Cardiac septum (tissue), 1 donor: Measurements from ENCODE around the gene GNB1. TPM values are rescaled to one million over a fixed set of nuclear protein-coding genes. Genes with fewer than 3 reads are reported as not detected.
A peak's percentile ranks its signal among the peaks of the same experiment; 100 is the strongest.
"Not testable (repeated sequence)": the region's sequence is repeated elsewhere in the genome, so short reads cannot be mapped to it uniquely, and the experiment has no call there.

Source experiments
- DNase-seq: peaks from one replicate; pipeline ENCODE4 v3.0.0-alpha.2; 2020; ENCODE audit warnings: low spot score
- intact Hi-C: fragments of 100-400 bp; cut with DNase I; formaldehyde crosslinking; loops from one replicate; pipeline ENCODE4 v1.14.0; 2022
- total RNA-seq: library from RNA; stranded (reverse); fragmentation: NEBNext Ultra II Directional; extraction: Animal tissue kit (Norgen Biotek cat#: 25700); gene quantifications from one replicate; pipeline ENCODE4 v1.2.1, GENCODE V29; 2021
- donor health status: DM: no; HTN: no; CAD: no.

GNB1 gene
- total RNA-seq, 1 donor from 2014 or later = 183 TPM

- DNase-seq = peak; percentile 85
- intact Hi-C loops = no loop called here
Measured at GRCh38 chr1:1758692-1759455, 132.0 kb downstream of the GNB1 start.

DNA sequence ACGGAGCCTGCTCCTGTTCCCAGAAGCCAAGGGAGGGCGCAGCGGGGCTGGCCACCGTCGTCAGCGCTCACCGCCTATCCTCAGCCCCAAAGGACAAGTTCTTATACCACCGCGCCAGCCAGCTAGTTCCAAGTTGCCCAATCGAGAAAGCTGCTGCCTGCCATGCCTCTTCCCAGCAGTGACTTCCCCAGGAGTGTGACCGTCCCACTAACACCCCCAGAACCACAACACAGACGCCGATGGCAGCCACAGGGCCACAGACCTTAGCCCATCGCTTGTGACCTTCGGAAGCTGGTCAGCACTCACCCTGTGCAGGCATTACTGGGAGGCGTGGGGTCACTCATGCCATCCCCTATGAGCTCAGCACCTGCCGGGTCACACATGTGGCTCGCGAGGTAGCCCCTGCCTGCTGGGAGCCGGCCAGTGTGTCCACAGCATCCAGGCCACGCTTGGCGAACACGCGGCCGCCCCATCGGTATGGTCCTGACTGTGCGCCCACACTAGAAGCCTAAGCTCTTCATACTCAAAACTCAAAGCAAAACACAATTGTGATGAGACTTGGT lies 132.7 kb downstream of the GNB1 start:
- intact Hi-C loops = no loop called here
- no peak for DNase-seq

DNA sequence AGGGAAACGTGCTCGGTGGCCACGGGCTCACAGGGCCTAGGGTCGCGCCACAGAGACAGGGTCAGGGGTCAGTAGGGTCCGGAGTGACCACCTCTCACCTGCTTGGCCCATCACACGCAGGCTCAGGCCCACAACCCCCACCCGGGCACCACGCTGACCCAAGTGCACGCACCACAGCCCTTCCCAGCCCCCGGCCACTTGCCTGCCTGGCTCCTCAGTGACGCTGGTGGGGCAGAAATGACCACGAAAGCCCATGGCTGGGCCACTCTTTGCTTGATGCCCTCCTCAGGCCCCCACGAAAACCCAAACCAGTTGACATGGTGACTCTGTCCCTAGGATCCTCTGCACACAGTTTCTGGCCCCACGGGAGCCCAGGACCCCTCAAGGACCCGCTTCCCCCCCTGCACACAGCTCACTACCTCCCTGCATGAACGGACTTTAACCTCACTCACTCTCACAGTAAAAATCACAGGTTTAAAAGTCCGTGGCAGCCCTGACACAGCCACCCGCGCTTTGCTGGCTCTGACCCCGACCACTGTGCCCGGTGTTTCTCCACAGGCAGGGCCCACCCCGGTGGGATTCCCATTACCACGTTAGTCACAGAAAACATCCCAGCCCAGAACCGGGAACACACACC lies 133.3 kb downstream of the GNB1 start:
- intact Hi-C loops = no loop called here
- no peak for DNase-seq

- intact Hi-C loops = no loop called here
- DNase-seq = no peak
Measured at GRCh38 chr1:1756661-1757421, 134.0 kb downstream of the GNB1 start.

- intact Hi-C loops = no loop called here
- DNase-seq = no peak
Measured at GRCh38 chr1:1755852-1756251, 135.0 kb downstream of the GNB1 start.

DNA sequence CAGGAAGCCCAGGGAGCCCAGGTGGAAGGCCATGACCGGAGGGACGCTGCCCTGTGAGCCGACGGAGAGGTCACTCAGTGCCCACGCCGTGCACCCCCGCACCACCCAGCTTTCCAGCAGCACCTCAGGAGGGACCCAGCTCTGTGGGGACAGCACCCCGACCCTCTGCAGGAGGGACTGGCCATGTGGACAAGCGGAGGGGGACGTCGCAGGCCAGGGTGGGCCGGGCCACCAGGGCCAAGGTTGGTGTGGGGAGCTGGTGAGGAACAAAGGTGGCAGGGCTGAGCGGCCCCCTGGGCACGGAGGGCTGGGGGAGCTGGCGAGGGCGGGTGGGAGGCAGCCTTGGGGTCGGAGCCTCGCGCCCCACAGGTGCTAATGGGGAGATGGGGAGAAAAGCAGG lies 135.5 kb downstream of the GNB1 start:
- DNase-seq = no peak
- intact Hi-C loops = no loop called here

DNA sequence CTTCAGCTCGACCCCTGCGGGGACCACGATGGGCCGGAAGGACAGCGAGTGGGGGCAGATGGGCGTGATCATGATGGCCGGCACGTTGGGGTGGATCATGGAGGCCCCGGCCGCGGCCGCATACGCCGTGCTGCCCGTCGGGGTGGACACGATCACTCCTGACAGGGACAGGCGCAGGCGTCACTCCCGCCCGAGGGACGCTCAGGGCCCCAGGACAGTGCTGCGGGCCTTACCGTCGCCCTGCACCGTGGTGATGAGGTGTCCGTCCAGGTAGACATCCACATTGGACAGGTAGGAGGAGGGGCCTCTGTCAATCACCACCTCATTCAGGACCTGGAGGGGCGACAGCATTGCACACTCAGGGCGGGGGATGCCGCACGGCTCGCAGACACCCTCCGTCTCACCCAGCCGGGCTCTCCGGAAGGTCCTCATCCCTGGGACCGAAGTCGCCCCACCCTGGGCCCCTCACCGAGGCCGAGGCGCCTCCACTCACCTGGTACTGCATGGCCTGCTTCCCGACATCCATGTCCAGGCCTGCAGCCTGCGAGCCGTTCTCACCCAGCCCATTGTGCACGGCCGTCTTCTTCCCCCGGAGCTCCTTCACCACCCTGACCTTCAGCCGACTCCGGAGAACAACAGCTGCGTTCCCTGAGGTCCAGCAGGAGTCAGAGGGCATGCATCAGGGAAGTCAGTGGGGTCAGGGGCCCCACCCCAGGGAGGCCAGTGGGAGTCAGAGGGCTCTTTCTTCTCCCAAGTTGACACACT lies 136.7 kb downstream of the GNB1 start:
- intact Hi-C loops = no loop called here

GRCh38 chr1:1753607-1754005 lies 137.3 kb downstream of the GNB1 start:
- DNase-seq = no peak
- intact Hi-C loops = no loop called here

More for the DNA sequence above, 136.7 kb downstream of the GNB1 start:
- DNase-seq = no peak

DNA sequence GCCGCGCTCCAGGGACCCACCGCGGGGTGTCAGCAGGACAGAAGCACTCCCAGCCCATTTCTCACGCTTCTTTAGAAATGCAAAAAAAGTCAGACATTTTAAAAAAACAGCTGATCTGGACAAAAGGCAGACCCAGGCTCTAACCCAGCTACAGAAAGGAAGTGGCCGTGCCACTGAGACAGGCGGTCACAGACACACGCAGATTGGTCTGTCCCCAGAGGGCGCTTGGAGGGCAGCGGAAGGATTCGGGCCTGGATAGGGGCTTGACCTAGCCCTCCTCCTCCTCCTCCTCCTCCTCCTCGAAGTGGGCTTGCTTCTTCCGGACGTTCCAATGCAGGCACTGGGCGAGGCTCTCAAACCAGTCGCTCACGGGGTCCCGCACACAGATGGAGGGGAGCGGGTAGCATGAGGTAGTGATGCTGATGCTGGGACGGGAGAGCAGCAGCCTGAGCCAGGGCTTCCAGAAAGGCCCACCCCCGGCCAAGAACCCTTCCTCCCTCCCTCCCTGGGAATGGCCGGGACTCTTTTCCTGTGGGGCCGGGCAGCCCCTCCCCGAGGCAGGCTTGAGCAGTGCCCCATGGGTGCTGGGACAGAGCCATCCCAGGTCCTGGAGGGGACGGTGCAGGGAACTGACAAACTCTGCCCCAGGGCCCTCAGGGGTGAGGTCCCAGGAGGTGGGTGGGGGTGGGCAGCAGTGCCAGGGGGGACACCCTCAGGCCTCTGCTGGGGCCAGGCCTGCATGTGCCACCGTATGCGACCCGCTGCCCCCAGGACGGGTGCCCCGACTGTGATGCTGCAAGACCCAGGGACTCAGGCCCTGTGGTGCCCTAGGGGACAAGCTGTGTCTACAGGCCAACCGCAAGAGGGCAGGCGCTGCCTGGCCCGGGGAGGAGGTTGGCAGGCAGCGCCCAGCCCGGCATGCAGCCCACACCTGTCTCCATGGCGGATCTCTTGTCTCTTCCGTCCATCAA lies 138.0 kb downstream of the GNB1 start:
- no peak for DNase-seq
- intact Hi-C loops = no loop called here

DNA sequence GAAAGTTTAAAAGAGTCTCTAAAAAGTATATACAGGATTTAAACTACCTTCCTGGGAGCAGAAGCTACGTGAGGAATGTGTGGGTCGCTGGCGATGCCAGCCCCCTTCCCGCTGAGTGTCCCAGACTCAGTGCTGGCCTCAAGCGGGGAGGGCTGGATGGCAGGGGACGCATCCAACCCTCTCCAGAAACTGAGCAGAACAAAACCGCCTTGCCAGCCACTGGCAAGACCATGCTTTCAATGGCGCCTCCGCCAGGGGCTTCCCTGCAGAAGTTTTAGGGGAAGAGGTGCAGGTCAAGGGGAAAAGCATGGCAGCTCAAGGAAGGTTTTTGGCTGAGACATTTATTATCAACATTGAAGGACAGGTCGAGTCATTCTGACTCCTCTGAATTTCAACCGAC lies 138.7 kb downstream of the GNB1 start:
- no peak for DNase-seq
- intact Hi-C loops = no loop called here

- DNase-seq, intact Hi-C loops: not testable (repeated sequence)
Measured at GRCh38 chr1:1749941-1750340, 140.9 kb downstream of the GNB1 start.

DNA sequence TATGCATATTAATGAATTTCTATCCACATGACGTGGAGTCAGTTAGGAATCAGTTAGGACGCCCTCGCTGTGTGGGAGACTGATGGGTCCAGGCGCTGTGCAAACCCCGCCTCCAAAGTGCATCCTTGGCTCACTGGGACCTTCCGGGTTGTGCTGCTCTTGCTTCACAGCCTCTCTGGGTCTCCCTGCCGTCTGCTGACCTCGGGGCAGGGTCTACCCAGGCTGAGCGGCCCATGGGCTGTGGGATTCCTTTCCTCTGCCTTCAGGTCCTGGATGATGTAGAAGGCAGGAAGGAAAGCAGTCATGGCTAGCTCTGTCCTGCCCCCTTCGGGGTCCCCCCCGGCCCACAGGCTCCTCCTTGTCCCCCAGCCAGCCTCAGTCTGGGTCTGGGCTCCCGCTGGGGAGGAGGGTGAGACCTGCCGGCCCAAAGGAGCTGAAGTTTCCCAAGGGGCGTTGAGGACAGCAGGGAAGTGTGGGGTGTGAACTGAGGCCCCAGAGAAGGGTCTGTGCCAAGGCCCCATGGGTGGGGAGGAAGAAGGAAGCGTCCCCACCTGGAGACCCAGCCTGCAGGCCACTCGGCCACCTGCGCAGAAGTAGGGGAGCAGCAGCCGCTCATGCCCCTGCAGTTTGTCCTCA lies 142.1 kb downstream of the GNB1 start:
- intact Hi-C loops = no loop called here
- DNase-seq = no peak

DNA sequence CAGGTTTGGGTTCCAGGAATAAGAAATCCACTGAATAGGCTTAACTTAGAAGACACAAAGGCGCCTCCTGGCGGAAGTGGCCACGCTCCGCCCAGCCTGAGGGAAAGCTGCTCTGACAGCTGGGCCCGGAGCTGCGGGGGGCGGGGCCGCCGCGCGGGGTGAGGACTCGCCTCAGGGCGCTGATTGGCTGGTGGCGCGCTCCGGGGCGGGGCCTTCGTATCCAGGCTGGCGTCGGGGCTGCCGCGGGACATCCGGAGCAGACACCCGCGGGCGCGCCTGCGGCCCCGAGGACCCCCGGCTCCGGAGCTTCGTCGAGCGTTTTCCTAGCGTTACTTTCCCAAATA lies 144.3 kb downstream of the GNB1 start:
- intact Hi-C loops, DNase-seq: not testable (repeated sequence)

- DNase-seq = peak; percentile 89
- intact Hi-C loops = not testable (repeated sequence)
Measured at GRCh38 chr1:1745651-1746565, 145.0 kb downstream of the GNB1 start.

GRCh38 chr1:1742529-1742928 lies 148.4 kb downstream of the GNB1 start:
- peak; percentile 22 for DNase-seq
- intact Hi-C loops = not testable (repeated sequence)

DNA sequence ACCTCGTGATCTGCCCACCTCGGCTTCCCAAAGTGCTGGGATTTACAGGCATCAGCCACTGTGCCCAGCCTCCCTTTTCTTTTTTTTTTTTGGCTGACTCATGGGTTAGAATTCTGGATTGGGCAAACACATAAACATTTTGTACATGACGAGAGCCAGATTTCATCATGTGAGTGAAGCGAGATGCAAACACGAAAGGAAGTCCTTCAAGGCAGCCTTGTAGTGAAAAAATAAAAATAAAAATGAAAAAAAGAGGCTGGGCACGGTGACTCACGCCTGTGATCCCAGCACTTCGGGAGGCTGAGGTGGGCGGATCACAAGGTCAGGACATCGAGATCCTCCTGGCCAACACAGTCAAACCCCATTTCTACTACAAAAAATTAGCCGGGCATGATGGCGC lies 149.9 kb downstream of the GNB1 start:
- DNase-seq, intact Hi-C loops: not testable (repeated sequence)

DNA sequence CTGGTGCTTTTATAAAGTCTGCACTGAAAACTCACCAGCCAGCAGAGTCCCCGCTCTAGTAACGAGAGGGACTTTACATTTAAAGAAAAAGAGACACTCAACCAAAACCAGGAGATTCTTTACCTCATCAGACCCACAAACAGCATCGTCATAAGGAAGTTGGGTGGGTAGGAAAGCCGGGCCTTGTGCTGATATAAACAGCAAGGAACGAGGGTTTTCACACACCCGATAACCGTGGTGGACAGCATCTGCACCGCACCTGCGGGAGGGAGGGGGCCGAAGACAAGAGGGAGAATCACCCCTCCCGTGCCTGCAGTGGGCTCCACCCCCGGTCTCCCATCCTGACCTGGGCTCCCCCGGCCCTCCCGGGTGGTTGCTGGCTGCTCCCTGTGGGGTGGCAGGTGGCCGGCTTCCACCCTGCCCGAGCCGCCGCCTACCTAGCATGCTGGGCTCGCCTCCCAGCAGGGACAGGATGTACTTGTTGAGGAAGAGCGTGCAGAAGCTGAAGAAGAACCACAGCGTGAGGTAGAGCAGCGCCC lies 152.0 kb downstream of the GNB1 start:
- intact Hi-C loops, DNase-seq: not testable (repeated sequence)
